ENCODE results near the gene HOXC5.

HOXC5 gene

GRCh38 chr12:54058128-54058768, 25.4 kb downstream of the HOXC5 start:
- no peak for DNase-seq (ENCODE audit: low read depth)
- in situ Hi-C loops (cut with HindIII; ENCODE audit: low sequenced_read_pairs) = no loop called here
- no peak overlapping the region for H3K4me3 ChIP-seq (ENCODE audit: low read depth, low read length)
- no peak for TF ChIP-seq CTCF (IDR thresholded peaks at IDR 0.05; ENCODE audit: low read depth, low read length, missing control alignments)

GRCh38 chr12:54059668-54060067, 26.8 kb downstream of the HOXC5 start:
- in situ Hi-C loops (cut with HindIII; ENCODE audit: low sequenced_read_pairs) = no loop called here
- no peak for TF ChIP-seq CTCF (IDR thresholded peaks at IDR 0.05; ENCODE audit: low read depth, low read length, missing control alignments)

GRCh38 chr12:54060174-54060974, 27.5 kb downstream of the HOXC5 start:
- no peak overlapping the region for H3K4me3 ChIP-seq (ENCODE audit: low read depth, low read length)
- in situ Hi-C loops (cut with HindIII; ENCODE audit: low sequenced_read_pairs) = no loop called here
- DNase-seq (ENCODE audit: low read depth) = no peak
- TF ChIP-seq CTCF (IDR thresholded peaks at IDR 0.05; ENCODE audit: low read depth, low read length, missing control alignments) = no peak

More at GRCh38 chr12:54059668-54060067, 26.8 kb downstream of the HOXC5 start:
- H3K4me3 ChIP-seq (ENCODE audit: low read depth, low read length) = no peak overlapping the region
- DNase-seq (ENCODE audit: low read depth) = no peak

GRCh38 chr12:54060975-54061778, 28.3 kb downstream of the HOXC5 start:
- in situ Hi-C loops (cut with HindIII; ENCODE audit: low sequenced_read_pairs) = no loop called here
- no peak overlapping the region for H3K4me3 ChIP-seq (ENCODE audit: low read depth, low read length)
- no peak for TF ChIP-seq CTCF (IDR thresholded peaks at IDR 0.05; ENCODE audit: low read depth, low read length, missing control alignments)
- DNase-seq (ENCODE audit: low read depth) = no peak

GRCh38 chr12:54065677-54066076, 32.8 kb downstream of the HOXC5 start:
- DNase-seq (ENCODE audit: low read depth) = no peak
- in situ Hi-C loops (cut with HindIII; ENCODE audit: low sequenced_read_pairs) = no loop called here
- H3K4me3 ChIP-seq (ENCODE audit: low read depth, low read length) = no peak overlapping the region
- no peak for TF ChIP-seq CTCF (IDR thresholded peaks at IDR 0.05; ENCODE audit: low read depth, low read length, missing control alignments)

- no peak for DNase-seq (ENCODE audit: low read depth)
- TF ChIP-seq CTCF (IDR thresholded peaks at IDR 0.05; ENCODE audit: low read depth, low read length, missing control alignments) = no peak
- in situ Hi-C loops (cut with HindIII; ENCODE audit: low sequenced_read_pairs) = no loop called here
- no peak overlapping the region for H3K4me3 ChIP-seq (ENCODE audit: low read depth, low read length)
These were observed 33.6 kb downstream of the HOXC5 start for GRCh38 chr12:54066408-54066807.
